HG03060 (cell line): ENCODE data around the gene RLF.

ENCODE experiments used
- ATAC-seq: cut with Tn5 transposase; IDR thresholded peaks from one replicate; pipeline ENCODE4 v1.9.1; 2021; ENCODE audit warnings: low read depth, moderate number of reproducible peaks; ENCODE audit not compliant: unreplicated experiment

Gene RLF

GRCh38 chr1:40161125-40161887 lies at the start of gene RLF:
RLF (plus strand) TSS chr1:40161387; CDS start chr1:40161400, 13 bp downstream.
- ATAC-seq, result peak; percentile 42

GRCh38 chr1:40114400-40114799 lies 46.8 kb upstream of the RLF start:
- no peak for ATAC-seq

GRCh38 chr1:40120128-40120527 lies 41.1 kb upstream of the RLF start:
- no peak for ATAC-seq

GRCh38 chr1:40122855-40123254 lies 38.3 kb upstream of the RLF start:
- no peak for ATAC-seq

- no peak for ATAC-seq
These were observed 30.3 kb upstream of the RLF start for GRCh38 chr1:40130892-40131291.

GRCh38 chr1:40132383-40133311 lies 28.5 kb upstream of the RLF start:
- no peak for ATAC-seq

GRCh38 chr1:40133312-40133665 lies 27.9 kb upstream of the RLF start:
- no peak for ATAC-seq

GRCh38 chr1:40133839-40134238 lies 27.3 kb upstream of the RLF start:
- no peak for ATAC-seq

GRCh38 chr1:40140211-40140973 lies 20.8 kb upstream of the RLF start:
- no peak for ATAC-seq

GRCh38 chr1:40141878-40142535 lies 19.2 kb upstream of the RLF start:
- ATAC-seq, result no peak

- no peak for ATAC-seq
These were observed 17.2 kb upstream of the RLF start for GRCh38 chr1:40143891-40144575.

- no peak for ATAC-seq
These were observed 9.6 kb upstream of the RLF start for GRCh38 chr1:40151457-40152079.

GRCh38 chr1:40153073-40153770 lies 8.0 kb upstream of the RLF start:
- peak; percentile 69 for ATAC-seq

GRCh38 chr1:40155135-40155534 lies 6.1 kb upstream of the RLF start:
- ATAC-seq, result no peak

GRCh38 chr1:40155910-40156309 lies 5.3 kb upstream of the RLF start:
- ATAC-seq, result no peak

- ATAC-seq, result no peak
These were observed 422 bp upstream of the RLF start for GRCh38 chr1:40160806-40161124.

GRCh38 chr1:40161888-40162397 lies 756 bp downstream of the RLF start:
- ATAC-seq, result no peak

GRCh38 chr1:40162753-40163441 lies 1.7 kb downstream of the RLF start:
- ATAC-seq, result no peak
